Upper lobe of left lung (tissue), 4 donors: Measurements from ENCODE around the gene RASAL2.

Experiments
- CTCF ChIP-seq, 6 experiments: fragments of 450-650 bp in 4 of 6; fragments of 200-600 bp in 2 of 6; sonication (generic) in 2 of 6; IDR thresholded peaks; one replicate each; pipeline ENCODE4 v1.5.1; 2016 to 2019; ENCODE audit warnings: antibody characterized with exemption in 6 of 6
- POLR2AphosphoS5 ChIP-seq, 2 donors: sonication (generic); formaldehyde crosslinking; IDR thresholded peaks; one replicate each; pipeline ENCODE4 v1.5.1; 2017; ENCODE audit warnings: antibody characterized with exemption in 2 of 2

- TF ChIP-seq CTCF (IDR thresholded peaks at IDR 0.05) (no peak), POLR2AphosphoS5 (IDR thresholded peaks at IDR 0.05) (no peak)
These were observed 67.6 kb downstream of the RASAL2 start for GRCh38 chr1:178161516-178161915.
